Activated CD8-positive, alpha-beta T cell treated with anti-CD3 and anti-CD28 coated beads for 36 hours (primary cell): ENCODE data around the gene MTA2. TPM values are rescaled to one million over a fixed set of nuclear protein-coding genes. Genes with fewer than 3 reads are reported as not detected.

Experiments used
- ATAC-seq: fragments of 200-7000 bp; cut with Tn5 transposase; one replicate; pipeline ENCODE4 v1.10.0; 2021; ENCODE audit warnings: mild to moderate bottlenecking, moderate library complexity
- CTCF ChIA-PET: fragments of 350-600 bp; sonication (Branson Sonifier 250); formaldehyde crosslinking; loops from one replicate; lab custom pipeline; 2021; ENCODE audit warnings: antibody characterized with exemption; lab: Charles Lee
- POLR2A ChIA-PET: fragments of 350-600 bp; sonication (Branson Sonifier 250); formaldehyde crosslinking; loops from one replicate; lab custom pipeline; 2021; ENCODE audit warnings: antibody characterized with exemption; lab: Charles Lee
- DNase-seq: peaks from one replicate; pipeline ENCODE4 v3.0.0-alpha.2; 2020
- H3K27ac Mint-ChIP-seq: one replicate; pipeline ENCODE4 v1.8.0; 2021; ENCODE audit warnings: mild to moderate bottlenecking, mixed read lengths
- H3K27me3 Mint-ChIP-seq: one replicate; pipeline ENCODE4 v1.8.0; 2021; ENCODE audit warnings: mixed read lengths
- H3K36me3 Mint-ChIP-seq: one replicate; pipeline ENCODE4 v1.8.0; 2021; ENCODE audit warnings: low read depth, mixed read lengths
- H3K4me1 Mint-ChIP-seq: one replicate; pipeline ENCODE4 v1.8.0; 2021; ENCODE audit warnings: low read depth, mixed read lengths
- H3K4me3 Mint-ChIP-seq: one replicate; pipeline ENCODE4 v1.8.0; 2021; ENCODE audit warnings: mild to moderate bottlenecking, moderate library complexity, mixed read lengths
- H3K9me3 Mint-ChIP-seq: one replicate; pipeline ENCODE4 v1.8.0; 2021; ENCODE audit warnings: mixed read lengths
- CTCF ChIP-seq: fragments of 200-600 bp; IDR thresholded peaks from one replicate; pipeline ENCODE4 v1.8.0; 2022; ENCODE audit warnings: antibody characterized with exemption, mild to moderate bottlenecking
- intact Hi-C: fragments of 100-400 bp; cut with micrococcal nuclease; formaldehyde crosslinking; loops from one replicate; pipeline ENCODE4 v1.10.0; 2022
- total RNA-seq, 2 experiments: library from RNA; stranded (reverse); gene quantifications; one replicate each; pipeline ENCODE4 v1.2.3, GENCODE V29; 2021

The MTA2 gene
- total RNA-seq, 2 experiments from 2014 or later: 159 to 164 TPM

- Mint-ChIP-seq H3K27me3 (no peaks in the 10 kb centered on the region), H3K9me3 (no peaks in the 10 kb centered on the region), H3K4me3 (peak overlapping the region; percentile 86), H3K36me3 (peaks cover 66% of the 10 kb centered on the region), H3K27ac (peak overlapping the region; percentile 91), H3K4me1 (peaks cover 41% of the 10 kb centered on the region)
- ATAC-seq (no peak), DNase-seq (peak; percentile 19)
- CTCF ChIA-PET: interaction anchor here (0.6 to 2.7 kb wide), 11 partner anchors 8 to 78 kb away, joined by 3 to 24 read pairs (median 4); partner anchors contain the start of genes C11orf98, CSKMT, EML3 and INTS5
- no peak for TF ChIP-seq CTCF
- intact Hi-C loops: no loop called here
- POLR2A ChIA-PET: interaction anchor here (0.6 to 3.9 kb wide), 14 partner anchors 9 to 253 kb away, joined by 3 to 59 read pairs (median 8); partner anchors contain the start of genes B3GAT3, C11orf98, CSKMT and EML3
Observed at GRCh38 chr11:62602141-62603071, 741 bp upstream of the MTA2 start.

GRCh38 chr11:62601122-62601371 lies 618 bp downstream of the MTA2 start:
- intact Hi-C loops: no loop called here
- peak overlapping the region; percentile 95 for H3K27ac Mint-ChIP-seq
- no peaks in the 10 kb centered on the region for H3K27me3 Mint-ChIP-seq
- CTCF ChIA-PET: interaction anchor here (0.9 to 2.7 kb wide), 8 partner anchors 9 to 206 kb away, joined by 3 to 24 read pairs (median 4); partner anchors contain the start of genes C11orf98, CSKMT, EML3 and ROM1
- peak overlapping the region; percentile 86 for H3K4me3 Mint-ChIP-seq
- peaks cover 40% of the 10 kb centered on the region for H3K4me1 Mint-ChIP-seq
- no peaks in the 10 kb centered on the region for H3K9me3 Mint-ChIP-seq
- no peak for ATAC-seq
- no peak for TF ChIP-seq CTCF
- DNase-seq: peak; percentile 43
- POLR2A ChIA-PET: interaction anchor here (0.6 to 3.9 kb wide), 19 partner anchors 9 to 254 kb away, joined by 3 to 59 read pairs (median 6); partner anchors contain the start of genes B3GAT3, C11orf98, CSKMT and EEF1G
- H3K36me3 Mint-ChIP-seq: peaks cover 74% of the 10 kb centered on the region

- CTCF ChIA-PET: interaction anchor here (1.2 to 2.7 kb wide), 5 partner anchors 9 to 176 kb away, joined by 3 to 24 read pairs (median 5); partner anchors contain the start of genes C11orf98, EML3, ROM1 and TUT1
- peaks cover 38% of the 10 kb centered on the region for H3K4me1 Mint-ChIP-seq
- TF ChIP-seq CTCF: no peak
Observed at GRCh38 chr11:62600367-62601121, 1.1 kb downstream of the MTA2 start.

GRCh38 chr11:62599901-62600300 lies 1.8 kb downstream of the MTA2 start:
- peak overlapping the region; percentile 86 for H3K4me3 Mint-ChIP-seq
- TF ChIP-seq CTCF: no peak
- H3K4me1 Mint-ChIP-seq: peaks cover 44% of the 10 kb centered on the region
- H3K27ac Mint-ChIP-seq: peak overlapping the region; percentile 95
- ChIA-PET CTCF (interaction anchor here (0.9 to 2.7 kb wide), 6 partner anchors 8 to 175 kb away, joined by 3 to 24 read pairs (median 4); partner anchors contain the start of genes C11orf98, EML3, ROM1 and TUT1), POLR2A (interaction anchor here (0.6 to 3.9 kb wide), 28 partner anchors 8 to 255 kb away, joined by 3 to 59 read pairs (median 6); partner anchors contain the start of genes B3GAT3, C11orf98, CSKMT and EEF1G)
- DNase-seq (peak; percentile 51), ATAC-seq (no peak)
- peaks cover 73% of the 10 kb centered on the region for H3K36me3 Mint-ChIP-seq
- no peaks in the 10 kb centered on the region for H3K27me3 Mint-ChIP-seq
- no peaks in the 10 kb centered on the region for H3K9me3 Mint-ChIP-seq
- intact Hi-C loops: loop anchor here (10.0 kb wide), 1 partner anchor 245 kb away; no protein-coding TSS in a partner anchor

More at GRCh38 chr11:62600367-62601121, 1.1 kb downstream of the MTA2 start:
- Mint-ChIP-seq H3K9me3 (no peaks in the 10 kb centered on the region), H3K4me3 (peak overlapping the region; percentile 86), H3K27me3 (no peaks in the 10 kb centered on the region), H3K36me3 (peaks cover 71% of the 10 kb centered on the region), H3K27ac (peak overlapping the region; percentile 95)
- ATAC-seq (no peak), DNase-seq (peak; percentile 45)
- intact Hi-C loops: no loop called here
- POLR2A ChIA-PET: interaction anchor here (0.6 to 3.9 kb wide), 23 partner anchors 9 to 254 kb away, joined by 3 to 59 read pairs (median 6); partner anchors contain the start of genes B3GAT3, C11orf98, CSKMT and EEF1G
